ENCODE results near the gene NTN4.
"Not testable (repeated sequence)": the region's sequence is repeated elsewhere in the genome, so short reads cannot be mapped to it uniquely, and the experiment has no call there.

Gene NTN4

GRCh38 chr12:95661360-95661759 lies 129.2 kb downstream of the NTN4 start:
- no peak for DNase-seq (ENCODE audit: low spot score)

- no peak for DNase-seq (ENCODE audit: low spot score)
Observed at GRCh38 chr12:95658386-95658785, 132.2 kb downstream of the NTN4 start.

- DNase-seq (ENCODE audit: low spot score), result not testable (repeated sequence)
Observed at GRCh38 chr12:95654665-95655064, 135.9 kb downstream of the NTN4 start.

- no peak for DNase-seq (ENCODE audit: low spot score)
Observed at GRCh38 chr12:95653771-95654546, 136.6 kb downstream of the NTN4 start.

GRCh38 chr12:95651681-95652080 lies 138.9 kb downstream of the NTN4 start:
- no peak for DNase-seq (ENCODE audit: low spot score)

GRCh38 chr12:95648990-95649791 lies 141.4 kb downstream of the NTN4 start:
- DNase-seq (ENCODE audit: low spot score), result no peak

GRCh38 chr12:95646781-95647190 lies 143.8 kb downstream of the NTN4 start:
- no peak for DNase-seq (ENCODE audit: low spot score)

- DNase-seq (ENCODE audit: low spot score), result no peak
Observed at GRCh38 chr12:95643256-95643655, 147.3 kb downstream of the NTN4 start.

GRCh38 chr12:95642583-95642982 lies 148.0 kb downstream of the NTN4 start:
- DNase-seq (ENCODE audit: low spot score), result no peak

- DNase-seq (ENCODE audit: low spot score), result no peak
Observed at GRCh38 chr12:95641299-95641952, 149.1 kb downstream of the NTN4 start.

GRCh38 chr12:95640516-95640915 lies 150.0 kb downstream of the NTN4 start:
- DNase-seq (ENCODE audit: low spot score), result no peak

- DNase-seq (ENCODE audit: low spot score), result no peak
Observed at GRCh38 chr12:95637471-95638155, 153.0 kb downstream of the NTN4 start.

- DNase-seq (ENCODE audit: low spot score), result no peak
Observed at GRCh38 chr12:95637010-95637409, 153.6 kb downstream of the NTN4 start.

- no peak for DNase-seq (ENCODE audit: low spot score)
Observed at GRCh38 chr12:95634622-95635621, 155.6 kb downstream of the NTN4 start.

- no peak for DNase-seq (ENCODE audit: low spot score)
Observed at GRCh38 chr12:95633732-95634465, 156.7 kb downstream of the NTN4 start.

GRCh38 chr12:95633049-95633731 lies 157.4 kb downstream of the NTN4 start:
- DNase-seq (ENCODE audit: low spot score), result no peak

GRCh38 chr12:95630496-95630895 lies 160.1 kb downstream of the NTN4 start:
- DNase-seq (ENCODE audit: low spot score), result no peak

- no peak for DNase-seq (ENCODE audit: low spot score)
Observed at GRCh38 chr12:95629392-95629791, 161.2 kb downstream of the NTN4 start.

GRCh38 chr12:95626854-95627253 lies 163.7 kb downstream of the NTN4 start:
- DNase-seq (ENCODE audit: low spot score), result no peak

Measured in SK-N-DZ (cell line).